ENCODE results near the gene CDHR4.

DNA sequence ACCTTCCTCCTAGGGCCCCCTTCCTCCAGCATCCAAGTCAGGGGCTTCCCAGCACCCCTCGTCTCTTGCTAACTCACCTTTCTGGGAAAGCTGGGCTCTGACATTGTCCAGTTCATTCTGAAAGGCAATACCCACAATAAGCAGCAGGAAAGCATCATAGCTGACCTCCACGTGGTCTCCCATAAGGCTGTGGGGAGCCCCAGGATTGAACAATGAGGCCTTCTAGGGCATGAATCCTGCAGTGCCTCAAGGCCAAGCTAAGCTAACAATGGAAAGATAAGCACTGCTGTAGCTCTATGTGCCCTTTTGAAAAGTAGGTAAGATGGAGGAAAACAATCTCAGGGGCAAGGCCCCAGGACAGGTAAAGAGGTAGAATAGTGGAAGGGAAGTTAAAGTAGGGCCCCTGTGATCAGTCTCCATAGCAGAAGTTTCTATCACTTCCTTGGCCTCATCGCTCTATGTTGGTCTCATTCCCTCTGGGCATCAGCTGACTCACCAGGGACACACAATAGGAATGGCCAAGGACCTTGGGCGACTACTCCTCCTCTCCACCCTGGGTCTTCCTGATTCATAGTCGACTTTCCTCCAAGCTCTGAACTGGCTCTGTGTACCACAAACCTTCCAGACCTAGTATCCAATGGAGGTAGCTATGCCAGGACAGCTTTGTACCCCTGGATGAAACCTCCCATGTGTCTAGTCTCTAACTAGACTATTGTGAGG is 45.0 kb upstream of the CDHR4 start:
- TF ChIP-seq POLR2A (IDR thresholded peaks at IDR 0.05; ENCODE audit: low read length) (no peak), GATA1 (IDR thresholded peaks at IDR 0.05; ENCODE audit: low read depth, low read length) (no peak)

Data from erythroblast (primary cell).